HUES6 (cell line): ENCODE results near the gene RBM18.

Experiments
- H3K27ac ChIP-seq: 2 replicates; pipeline ENCODE4 v1.7.0; 2013; ENCODE audit warnings: low read depth, mild to moderate bottlenecking, low read length, inconsistent platforms
- H3K27me3 ChIP-seq: 2 replicates; pipeline ENCODE4 v1.6.1; 2013; ENCODE audit warnings: low read length; ENCODE audit not compliant: control insufficient read depth, insufficient read depth
- H3K36me3 ChIP-seq: 2 replicates; pipeline ENCODE4 v1.6.1; 2013; ENCODE audit warnings: low read length; ENCODE audit not compliant: control insufficient read depth, insufficient read depth
- H3K4me1 ChIP-seq: 2 replicates; pipeline ENCODE4 v1.6.1; 2013; ENCODE audit warnings: low read length; ENCODE audit not compliant: control insufficient read depth, insufficient read depth
- H3K4me3 ChIP-seq: 2 replicates; pipeline ENCODE4 v1.5.1; 2013; ENCODE audit warnings: low read depth, low read length
- H3K9ac ChIP-seq: one replicate; pipeline ENCODE4 v1.6.1; 2013; ENCODE audit warnings: mild to moderate bottlenecking, low read length
- H3K9me3 ChIP-seq: 2 replicates; pipeline ENCODE4 v1.6.1; 2013; ENCODE audit warnings: low read depth, low read length; ENCODE audit not compliant: control insufficient read depth, insufficient read depth

The RBM18 gene

GRCh38 chr9:122264360-122265148 is at the start of gene RBM18, which contains the start of gene MRRF:
TSS of gene RBM18 (minus strand) at chr9:122264840. CDS start at chr9:122261492, 3,348 bp downstream.
TSS of gene MRRF (plus strand) at chr9:122264882. CDS start at chr9:122270892, 6,010 bp downstream.
- Histone ChIP-seq H3K27me3 (no peaks in the 10 kb centered on the region), H3K4me3 (peak within 1 kb of the TSS; percentile 89), H3K4me1 (peaks cover 11% of the 10 kb centered on the region), H3K27ac (peak within 1 kb of the TSS; percentile 67), H3K9ac (peak within 1 kb of the TSS; percentile 93), H3K36me3 (peaks cover 19% of the 10 kb centered on the region), H3K9me3 (no peaks in the 10 kb centered on the region)

GRCh38 chr9:122314165-122314564 is 49.5 kb upstream of the RBM18 start:
- Histone ChIP-seq H3K9me3 (no peaks in the 10 kb centered on the region), H3K36me3 (peaks cover 50% of the 10 kb centered on the region)

GRCh38 chr9:122309861-122310260 is 45.2 kb upstream of the RBM18 start:
- Histone ChIP-seq H3K36me3 (peaks cover 58% of the 10 kb centered on the region), H3K27me3 (no peaks in the 10 kb centered on the region), H3K4me1 (no peaks in the 10 kb centered on the region), H3K27ac (no peak overlapping the region), H3K9me3 (no peaks in the 10 kb centered on the region), H3K4me3 (no peak overlapping the region), H3K9ac (no peak overlapping the region)

More at GRCh38 chr9:122314165-122314564, 49.5 kb upstream of the RBM18 start:
- Histone ChIP-seq H3K4me1 (no peaks in the 10 kb centered on the region), H3K9ac (no peak overlapping the region), H3K27me3 (no peaks in the 10 kb centered on the region), H3K27ac (no peak overlapping the region), H3K4me3 (no peak overlapping the region)

- no peak overlapping the region for H3K4me3 ChIP-seq
- peaks cover 46% of the 10 kb centered on the region for H3K36me3 ChIP-seq
- no peak overlapping the region for H3K9ac ChIP-seq
- no peak overlapping the region for H3K27ac ChIP-seq
- no peaks in the 10 kb centered on the region for H3K27me3 ChIP-seq
- H3K4me1 ChIP-seq = no peaks in the 10 kb centered on the region
- H3K9me3 ChIP-seq = no peaks in the 10 kb centered on the region
Measured at GRCh38 chr9:122307925-122308324, 43.3 kb upstream of the RBM18 start.

GRCh38 chr9:122307061-122307460 is 42.4 kb upstream of the RBM18 start:
- Histone ChIP-seq H3K9ac (no peak overlapping the region), H3K4me1 (peaks cover 2% of the 10 kb centered on the region), H3K4me3 (no peak overlapping the region), H3K9me3 (no peaks in the 10 kb centered on the region), H3K27ac (no peak overlapping the region), H3K36me3 (peaks cover 41% of the 10 kb centered on the region), H3K27me3 (no peaks in the 10 kb centered on the region)

GRCh38 chr9:122302237-122303093 is 37.8 kb upstream of the RBM18 start:
- no peak overlapping the region for H3K4me3 ChIP-seq
- no peak overlapping the region for H3K27ac ChIP-seq
- H3K36me3 ChIP-seq = peaks cover 40% of the 10 kb centered on the region
- no peaks in the 10 kb centered on the region for H3K9me3 ChIP-seq
- no peaks in the 10 kb centered on the region for H3K27me3 ChIP-seq
- H3K9ac ChIP-seq = no peak overlapping the region
- peaks cover 4% of the 10 kb centered on the region for H3K4me1 ChIP-seq

GRCh38 chr9:122297512-122297911 is 32.9 kb upstream of the RBM18 start:
- Histone ChIP-seq H3K4me1 (peaks cover 4% of the 10 kb centered on the region), H3K36me3 (peaks cover 47% of the 10 kb centered on the region), H3K4me3 (no peak overlapping the region), H3K9me3 (no peaks in the 10 kb centered on the region), H3K27me3 (no peaks in the 10 kb centered on the region), H3K9ac (no peak overlapping the region), H3K27ac (no peak overlapping the region)

GRCh38 chr9:122294531-122294930 is 29.9 kb upstream of the RBM18 start:
- peaks cover 55% of the 10 kb centered on the region for H3K36me3 ChIP-seq
- H3K4me1 ChIP-seq = no peaks in the 10 kb centered on the region
- no peaks in the 10 kb centered on the region for H3K27me3 ChIP-seq
- no peak overlapping the region for H3K27ac ChIP-seq
- no peak overlapping the region for H3K9ac ChIP-seq
- no peaks in the 10 kb centered on the region for H3K9me3 ChIP-seq
- H3K4me3 ChIP-seq = no peak overlapping the region

- Histone ChIP-seq H3K9me3 (no peaks in the 10 kb centered on the region), H3K36me3 (peaks cover 63% of the 10 kb centered on the region), H3K4me1 (no peaks in the 10 kb centered on the region), H3K27me3 (no peaks in the 10 kb centered on the region), H3K27ac (no peak overlapping the region), H3K9ac (no peak overlapping the region), H3K4me3 (no peak overlapping the region)
Measured at GRCh38 chr9:122291458-122291857, 26.8 kb upstream of the RBM18 start.

- Histone ChIP-seq H3K36me3 (peaks cover 58% of the 10 kb centered on the region), H3K9me3 (no peaks in the 10 kb centered on the region), H3K4me3 (no peak overlapping the region), H3K4me1 (peaks cover 5% of the 10 kb centered on the region; the same call in 1 of the 2 replicates), H3K27ac (no peak overlapping the region), H3K9ac (no peak overlapping the region), H3K27me3 (no peaks in the 10 kb centered on the region)
Measured at GRCh38 chr9:122287214-122287720, 22.6 kb upstream of the RBM18 start.

GRCh38 chr9:122286764-122287163 is 22.1 kb upstream of the RBM18 start:
- Histone ChIP-seq H3K9me3 (no peaks in the 10 kb centered on the region), H3K27me3 (no peaks in the 10 kb centered on the region), H3K4me3 (no peak overlapping the region), H3K9ac (no peak overlapping the region), H3K27ac (no peak overlapping the region), H3K36me3 (peaks cover 56% of the 10 kb centered on the region), H3K4me1 (peaks cover 7% of the 10 kb centered on the region; the same call in 1 of the 2 replicates)
